HL-60 (cell line): Measurements from ENCODE around the gene TACR1.

Source experiments
- CTCF ChIP-seq: IDR thresholded peaks from one replicate; pipeline ENCODE4 v1.5.1; 2011; ENCODE audit warnings: low read length, control low read depth, inconsistent platforms; ENCODE audit not compliant: insufficient read depth
- REST ChIP-seq: IDR thresholded peaks from 2 replicates; pipeline ENCODE4 v1.6.1; 2012; ENCODE audit warnings: low read depth; ENCODE audit not compliant: insufficient replicate concordance
- SPI1 ChIP-seq: IDR thresholded peaks from 2 replicates; pipeline ENCODE4 v1.6.1; 2012; ENCODE audit warnings: low read depth, mild to moderate bottlenecking, borderline replicate concordance

- TF ChIP-seq SPI1 (no peak), CTCF (no peak), REST (no peak)
These were observed 46.1 kb downstream of the TACR1 start for GRCh38 chr2:75153221-75153620.
